SJSA1 (cell line): ENCODE results near the gene ASB7. TPM values are rescaled to one million over a fixed set of nuclear protein-coding genes. Genes with fewer than 3 reads are reported as not detected.

Experiments
- DNase-seq, 2 experiments: peaks; one replicate each; pipeline ENCODE4 v3.0.0-alpha.2; 2015 to 2020; ENCODE audit warnings: low spot score in 2 of 2, low read depth in 1 of 2
- H3K27ac ChIP-seq: fragments of 250-450 bp; sonication (Bioruptor Pico); 2 replicates; pipeline ENCODE4 v1.5.1; 2020; ENCODE audit warnings: mild to moderate bottlenecking, moderate library complexity
- H3K27me3 ChIP-seq: fragments of 250-450 bp; sonication (Bioruptor Pico); replicated peaks from 2 replicates; pipeline ENCODE4 v1.5.1; 2020; ENCODE audit warnings: mild to moderate bottlenecking, moderate library complexity
- H3K36me3 ChIP-seq: fragments of 250-450 bp; sonication (Bioruptor Pico); 2 replicates; pipeline ENCODE4 v1.5.1; 2020; ENCODE audit warnings: mild to moderate bottlenecking
- H3K4me1 ChIP-seq: fragments of 250-450 bp; sonication (Bioruptor Pico); replicated peaks from 2 replicates; pipeline ENCODE4 v1.6.1; 2021; ENCODE audit warnings: mild to moderate bottlenecking
- H3K4me3 ChIP-seq: fragments of 250-450 bp; sonication (Bioruptor Pico); 2 replicates; pipeline ENCODE4 v1.5.1; 2020; ENCODE audit warnings: mild to moderate bottlenecking
- H3K9me3 ChIP-seq: fragments of 250-450 bp; sonication (Bioruptor Pico); replicated peaks from 2 replicates; pipeline ENCODE4 v1.5.1; 2020; ENCODE audit warnings: mild to moderate bottlenecking
- total RNA-seq: library from RNA; depleted of rRNA; stranded (reverse); fragments of >200 nt; shearing (Covaris generic); gene quantifications from 2 replicates; pipeline ENCODE4 v1.2.3, GENCODE V29; 2014

The ASB7 gene
- total RNA-seq, 1 experiment from 2014 or later: 11.4 TPM

GRCh38 chr15:100613208-100613607, 10.8 kb downstream of the ASB7 start:
- H3K27me3 ChIP-seq: no peaks in the 10 kb centered on the region
- H3K36me3 ChIP-seq: peaks cover 28% of the 10 kb centered on the region
- no peaks in the 10 kb centered on the region for H3K4me1 ChIP-seq
- no peak overlapping the region for H3K27ac ChIP-seq
- H3K9me3 ChIP-seq: no peaks in the 10 kb centered on the region
- no peak overlapping the region for H3K4me3 ChIP-seq
- no peak for DNase-seq

GRCh38 chr15:100614336-100614735, 11.9 kb downstream of the ASB7 start:
- Histone ChIP-seq H3K27me3 (no peaks in the 10 kb centered on the region), H3K4me3 (no peak overlapping the region), H3K36me3 (peaks cover 27% of the 10 kb centered on the region), H3K4me1 (no peaks in the 10 kb centered on the region), H3K27ac (no peak overlapping the region), H3K9me3 (no peaks in the 10 kb centered on the region)
- DNase-seq: no peak

- H3K27ac ChIP-seq: no peak overlapping the region
- H3K9me3 ChIP-seq: no peaks in the 10 kb centered on the region
- peaks cover 25% of the 10 kb centered on the region for H3K36me3 ChIP-seq
- no peak overlapping the region for H3K4me3 ChIP-seq
- DNase-seq: no peak
- no peaks in the 10 kb centered on the region for H3K4me1 ChIP-seq
- no peaks in the 10 kb centered on the region for H3K27me3 ChIP-seq
Observed at GRCh38 chr15:100614918-100615317, 12.5 kb downstream of the ASB7 start.

- no peaks in the 10 kb centered on the region for H3K27me3 ChIP-seq
- no peak overlapping the region for H3K27ac ChIP-seq
- no peak for DNase-seq
- no peak overlapping the region for H3K4me3 ChIP-seq
- H3K36me3 ChIP-seq: peaks cover 30% of the 10 kb centered on the region
- H3K4me1 ChIP-seq: no peaks in the 10 kb centered on the region
- H3K9me3 ChIP-seq: no peaks in the 10 kb centered on the region
Observed at GRCh38 chr15:100615801-100616200, 13.4 kb downstream of the ASB7 start.

GRCh38 chr15:100616700-100617099, 14.3 kb downstream of the ASB7 start:
- peaks cover 31% of the 10 kb centered on the region for H3K36me3 ChIP-seq
- no peaks in the 10 kb centered on the region for H3K9me3 ChIP-seq
- DNase-seq: no peak
- no peak overlapping the region for H3K27ac ChIP-seq
- no peak overlapping the region for H3K4me3 ChIP-seq
- no peaks in the 10 kb centered on the region for H3K4me1 ChIP-seq
- H3K27me3 ChIP-seq: no peaks in the 10 kb centered on the region

- H3K4me3 ChIP-seq: no peak overlapping the region
- no peaks in the 10 kb centered on the region for H3K9me3 ChIP-seq
- no peaks in the 10 kb centered on the region for H3K4me1 ChIP-seq
- H3K36me3 ChIP-seq: peaks cover 12% of the 10 kb centered on the region
- no peak overlapping the region for H3K27ac ChIP-seq
- no peaks in the 10 kb centered on the region for H3K27me3 ChIP-seq
- no peak for DNase-seq
Observed at GRCh38 chr15:100623301-100623700, 20.9 kb downstream of the ASB7 start.

- Histone ChIP-seq H3K4me3 (no peak overlapping the region), H3K4me1 (no peaks in the 10 kb centered on the region), H3K27ac (no peak overlapping the region), H3K9me3 (no peaks in the 10 kb centered on the region), H3K27me3 (no peaks in the 10 kb centered on the region), H3K36me3 (peaks cover 22% of the 10 kb centered on the region)
- DNase-seq: peak; percentile 53 to 66
Observed at GRCh38 chr15:100627789-100628395, 25.5 kb downstream of the ASB7 start.

- H3K4me1 ChIP-seq: no peaks in the 10 kb centered on the region
- no peak overlapping the region for H3K4me3 ChIP-seq
- no peak for DNase-seq
- H3K27ac ChIP-seq: no peak overlapping the region
- no peaks in the 10 kb centered on the region for H3K27me3 ChIP-seq
- no peaks in the 10 kb centered on the region for H3K9me3 ChIP-seq
- peaks cover 22% of the 10 kb centered on the region for H3K36me3 ChIP-seq
Observed at GRCh38 chr15:100628746-100629145, 26.4 kb downstream of the ASB7 start.

- H3K4me1 ChIP-seq: no peaks in the 10 kb centered on the region
Observed at GRCh38 chr15:100631831-100632230, 29.4 kb downstream of the ASB7 start.

GRCh38 chr15:100633763-100634075, 31.3 kb downstream of the ASB7 start:
- Histone ChIP-seq H3K27me3 (no peaks in the 10 kb centered on the region), H3K9me3 (no peaks in the 10 kb centered on the region), H3K4me1 (no peaks in the 10 kb centered on the region), H3K4me3 (no peak overlapping the region), H3K36me3 (peaks cover 22% of the 10 kb centered on the region), H3K27ac (no peak overlapping the region)
- DNase-seq: no peak

More at GRCh38 chr15:100631831-100632230, 29.4 kb downstream of the ASB7 start:
- no peak overlapping the region for H3K27ac ChIP-seq
- DNase-seq: no peak
- peaks cover 22% of the 10 kb centered on the region for H3K36me3 ChIP-seq
- H3K9me3 ChIP-seq: no peaks in the 10 kb centered on the region
- no peak overlapping the region for H3K4me3 ChIP-seq
- H3K27me3 ChIP-seq: no peaks in the 10 kb centered on the region

- Histone ChIP-seq H3K36me3 (peaks cover 4% of the 10 kb centered on the region), H3K9me3 (no peaks in the 10 kb centered on the region), H3K4me1 (no peaks in the 10 kb centered on the region), H3K4me3 (no peak overlapping the region), H3K27ac (no peak overlapping the region), H3K27me3 (no peaks in the 10 kb centered on the region)
- DNase-seq: no peak
Observed at GRCh38 chr15:100635406-100636071, 33.1 kb downstream of the ASB7 start.

- Histone ChIP-seq H3K9me3 (no peaks in the 10 kb centered on the region), H3K4me3 (no peak overlapping the region), H3K36me3 (no peaks in the 10 kb centered on the region; the same call in 1 of the 2 replicates), H3K27me3 (no peaks in the 10 kb centered on the region), H3K4me1 (no peaks in the 10 kb centered on the region), H3K27ac (no peak overlapping the region)
- no peak for DNase-seq
Observed at GRCh38 chr15:100638177-100638730, 35.9 kb downstream of the ASB7 start.

- H3K4me1 ChIP-seq: no peaks in the 10 kb centered on the region
- H3K9me3 ChIP-seq: no peaks in the 10 kb centered on the region
- DNase-seq: no peak
- no peaks in the 10 kb centered on the region for H3K27me3 ChIP-seq
- H3K4me3 ChIP-seq: no peak overlapping the region
- H3K27ac ChIP-seq: no peak overlapping the region
- no peaks in the 10 kb centered on the region for H3K36me3 ChIP-seq
Observed at GRCh38 chr15:100642213-100642949, 40.0 kb downstream of the ASB7 start.

- Histone ChIP-seq H3K4me1 (no peaks in the 10 kb centered on the region), H3K9me3 (no peaks in the 10 kb centered on the region), H3K27ac (no peak overlapping the region), H3K36me3 (no peaks in the 10 kb centered on the region), H3K27me3 (no peaks in the 10 kb centered on the region), H3K4me3 (no peak overlapping the region)
- no peak for DNase-seq
Observed at GRCh38 chr15:100642950-100643338, 40.6 kb downstream of the ASB7 start.
